Left lung (tissue), 10 donors: ENCODE measurements around the gene HNF1A. TPM values are rescaled to one million over a fixed set of nuclear protein-coding genes. Genes with fewer than 3 reads are reported as not detected.

Experiments
- ATAC-seq: fragments of 200-7000 bp; cut with Tn5 transposase; one replicate; pipeline ENCODE4 v1.9.1; 2020; ENCODE audit warnings: moderate library complexity
- DNase-seq, 4 donors: peaks; one replicate each; pipeline ENCODE4 v3.0.0-alpha.2; 2013 to 2020
- H3K27ac ChIP-seq, 2 donors: fragments of 200-600 bp; sonication (generic) in 1 of 2; one replicate each; pipeline versions ENCODE4 v1.5.0 to v1.8.0; 2020 to 2021
- H3K27me3 ChIP-seq, 2 donors: fragments of 200-600 bp; sonication (generic) in 1 of 2; one replicate each; pipeline versions ENCODE4 v1.5.0 to v1.8.0; 2020 to 2021
- H3K36me3 ChIP-seq, 2 donors: fragments of 200-600 bp; sonication (generic) in 1 of 2; one replicate each; pipeline versions ENCODE4 v1.5.0 to v1.8.0; 2020 to 2021
- H3K4me1 ChIP-seq, 2 donors: fragments of 200-600 bp; one replicate each; pipeline ENCODE4 v1.8.0; 2021
- H3K4me3 ChIP-seq, 2 donors: fragments of 200-600 bp; sonication (generic) in 1 of 2; one replicate each; pipeline versions ENCODE4 v1.5.0 to v1.8.0; 2020 to 2021; ENCODE audit warnings: mild to moderate bottlenecking in 1 of 2
- H3K9me3 ChIP-seq, 2 donors: fragments of 200-600 bp; sonication (generic) in 1 of 2; one replicate each; pipeline versions ENCODE4 v1.5.0 to v1.8.0; 2020 to 2021
- intact Hi-C, 2 donors: fragments of 100-400 bp; cut with DNase I; formaldehyde crosslinking; loops; one replicate each; pipeline versions ENCODE4 v1.11.2 to v1.14.2; 2022
- polyA plus RNA-seq, 6 donors: library from polyadenylated mRNA; unstranded; fragments of 120-200 nt; gene quantifications; one replicate each; pipeline ENCODE4 v1.2.1, GENCODE V29; 2013; ENCODE audit not compliant: insufficient read length in 6 of 6
- total RNA-seq, 2 donors: library from RNA; stranded (reverse); fragmentation: NEBNext Ultra II Directional; extraction: Animal tissue kit (Norgen Biotek cat#: 25700); gene quantifications; one replicate each; pipeline ENCODE4 v1.2.1, GENCODE V29; 2021
- TF ChIP-seq, protein P1 (sequence below), 2 donors: fragments of 200-600 bp; sonication (generic) in 1 of 2; IDR thresholded peaks; one replicate each; pipeline versions ENCODE4 v1.5.0 to v1.8.0; 2021; ENCODE audit warnings: antibody characterized with exemption in 2 of 2
- donor health status: DM: no; HTN: yes; CAD: no.
- donor health status: DM: no; HTN: no; CAD: no.

HNF1A gene
- total and polyA plus RNA-seq, 8 donors: 0.10 to 3.6 (median 2.6) TPM; not detected in 1

DNA sequence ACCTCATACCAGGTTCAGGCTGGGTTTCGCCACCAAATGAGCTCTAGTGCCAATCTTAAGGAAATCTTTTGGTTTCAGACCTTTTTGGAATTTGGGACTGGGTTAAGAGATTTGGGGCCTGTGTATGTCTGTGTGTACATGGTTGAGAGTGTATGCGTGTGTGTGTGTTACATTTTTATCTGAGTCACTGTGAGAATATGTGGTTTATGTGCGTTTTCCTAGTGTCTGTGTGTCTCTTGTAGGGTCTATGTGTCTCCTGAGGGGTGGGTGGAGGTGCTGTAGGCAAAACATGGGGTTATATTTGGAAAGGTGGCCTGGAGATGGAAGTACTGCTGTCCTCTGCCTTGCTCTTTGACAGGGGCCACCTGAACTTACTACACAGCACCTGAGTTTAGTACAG is 20.1 kb downstream of the HNF1A start:
- DNase-seq (no peak), ATAC-seq (no peak)
- Histone ChIP-seq H3K36me3 (peaks cover 0 to 24% of the 10 kb centered on the region in 2 donors), H3K27ac (no peak overlapping the region), H3K27me3 (peaks cover 0 to 6% of the 10 kb centered on the region in 2 donors), H3K4me3 (no peak overlapping the region), H3K9me3 (no peaks in the 10 kb centered on the region), H3K4me1 (no peaks in the 10 kb centered on the region)
- intact Hi-C loops: no loop called here
- TF ChIP-seq, protein P1, sequence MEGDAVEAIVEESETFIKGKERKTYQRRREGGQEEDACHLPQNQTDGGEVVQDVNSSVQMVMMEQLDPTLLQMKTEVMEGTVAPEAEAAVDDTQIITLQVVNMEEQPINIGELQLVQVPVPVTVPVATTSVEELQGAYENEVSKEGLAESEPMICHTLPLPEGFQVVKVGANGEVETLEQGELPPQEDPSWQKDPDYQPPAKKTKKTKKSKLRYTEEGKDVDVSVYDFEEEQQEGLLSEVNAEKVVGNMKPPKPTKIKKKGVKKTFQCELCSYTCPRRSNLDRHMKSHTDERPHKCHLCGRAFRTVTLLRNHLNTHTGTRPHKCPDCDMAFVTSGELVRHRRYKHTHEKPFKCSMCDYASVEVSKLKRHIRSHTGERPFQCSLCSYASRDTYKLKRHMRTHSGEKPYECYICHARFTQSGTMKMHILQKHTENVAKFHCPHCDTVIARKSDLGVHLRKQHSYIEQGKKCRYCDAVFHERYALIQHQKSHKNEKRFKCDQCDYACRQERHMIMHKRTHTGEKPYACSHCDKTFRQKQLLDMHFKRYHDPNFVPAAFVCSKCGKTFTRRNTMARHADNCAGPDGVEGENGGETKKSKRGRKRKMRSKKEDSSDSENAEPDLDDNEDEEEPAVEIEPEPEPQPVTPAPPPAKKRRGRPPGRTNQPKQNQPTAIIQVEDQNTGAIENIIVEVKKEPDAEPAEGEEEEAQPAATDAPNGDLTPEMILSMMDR (IDR thresholded peaks at IDR 0.05): no peak

DNA sequence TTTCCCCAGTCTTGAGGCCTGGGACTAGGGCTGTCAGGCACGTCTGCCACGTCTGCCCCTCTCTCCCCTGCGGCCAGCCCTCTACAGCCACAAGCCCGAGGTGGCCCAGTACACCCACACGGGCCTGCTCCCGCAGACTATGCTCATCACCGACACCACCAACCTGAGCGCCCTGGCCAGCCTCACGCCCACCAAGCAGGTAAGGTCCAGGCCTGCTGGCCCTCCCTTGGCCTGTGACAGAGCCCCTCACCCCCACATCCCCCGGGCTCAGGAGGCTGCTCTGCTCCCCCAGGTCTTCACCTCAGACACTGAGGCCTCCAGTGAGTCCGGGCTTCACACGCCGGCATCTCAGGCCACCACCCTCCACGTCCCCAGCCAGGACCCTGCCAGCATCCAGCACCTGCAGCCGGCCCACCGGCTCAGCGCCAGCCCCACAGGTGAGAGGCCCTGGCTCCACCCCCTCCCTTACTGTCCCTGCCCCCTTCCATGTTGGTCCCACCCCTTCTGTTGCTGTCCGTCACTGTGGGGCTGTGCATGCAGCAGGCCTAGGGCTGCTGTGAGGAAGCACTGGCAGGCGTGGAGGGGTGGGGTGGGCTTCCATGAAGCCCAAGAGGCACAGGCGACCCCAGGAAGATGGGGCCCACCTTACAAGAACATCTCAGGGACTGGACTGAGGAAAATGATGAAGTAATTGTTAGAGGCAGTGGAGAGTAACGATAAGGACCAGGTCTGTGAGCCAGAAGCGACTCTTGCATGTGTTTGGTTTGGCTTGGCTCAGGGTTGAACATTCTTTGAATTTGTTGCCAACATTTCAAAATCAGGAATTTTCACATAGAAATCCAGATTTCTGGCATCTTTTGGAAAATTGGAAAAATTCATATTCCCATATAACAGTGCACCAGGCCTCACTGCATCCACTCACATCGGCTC is 21.1 kb downstream of the HNF1A start:
- Histone ChIP-seq H3K4me1 (no peaks in the 10 kb centered on the region), H3K4me3 (no peak overlapping the region), H3K36me3 (peaks cover 0 to 34% of the 10 kb centered on the region in 2 donors), H3K9me3 (no peaks in the 10 kb centered on the region), H3K27ac (no peak overlapping the region), H3K27me3 (peaks cover 0 to 6% of the 10 kb centered on the region in 2 donors)
- ATAC-seq: peak; percentile 53
- no peak for DNase-seq
- TF ChIP-seq, protein P1 (IDR thresholded peaks at IDR 0.05): no peak
- intact Hi-C loops: no loop called here

DNA sequence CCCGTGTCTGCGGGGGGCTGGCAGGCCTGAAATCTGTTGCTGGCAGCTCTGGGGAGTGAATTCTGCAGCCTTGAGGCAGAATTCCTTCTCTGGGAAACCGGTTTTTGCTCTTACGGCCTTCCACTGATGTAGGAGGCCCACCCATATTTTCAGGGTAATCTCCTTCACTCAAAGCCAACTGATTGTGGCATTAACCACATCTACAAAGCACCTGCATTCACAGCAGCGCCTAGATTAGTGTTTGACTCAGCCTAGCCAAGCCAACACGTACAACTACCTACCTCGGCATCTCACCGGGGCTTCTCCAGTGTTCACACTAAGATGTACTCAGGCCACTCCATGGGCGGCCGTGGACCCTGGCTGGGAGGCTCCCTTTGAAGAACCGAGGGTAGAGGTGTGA is 22.2 kb downstream of the HNF1A start:
- Histone ChIP-seq H3K4me1 (no peaks in the 10 kb centered on the region), H3K27me3 (peaks cover 0 to 6% of the 10 kb centered on the region in 2 donors), H3K27ac (no peak overlapping the region), H3K36me3 (peaks cover 0 to 45% of the 10 kb centered on the region in 2 donors), H3K4me3 (no peak overlapping the region), H3K9me3 (no peaks in the 10 kb centered on the region)
- TF ChIP-seq, protein P1 (IDR thresholded peaks at IDR 0.05): no peak
- DNase-seq (no peak), ATAC-seq (no peak)
- intact Hi-C loops: no loop called here

DNA sequence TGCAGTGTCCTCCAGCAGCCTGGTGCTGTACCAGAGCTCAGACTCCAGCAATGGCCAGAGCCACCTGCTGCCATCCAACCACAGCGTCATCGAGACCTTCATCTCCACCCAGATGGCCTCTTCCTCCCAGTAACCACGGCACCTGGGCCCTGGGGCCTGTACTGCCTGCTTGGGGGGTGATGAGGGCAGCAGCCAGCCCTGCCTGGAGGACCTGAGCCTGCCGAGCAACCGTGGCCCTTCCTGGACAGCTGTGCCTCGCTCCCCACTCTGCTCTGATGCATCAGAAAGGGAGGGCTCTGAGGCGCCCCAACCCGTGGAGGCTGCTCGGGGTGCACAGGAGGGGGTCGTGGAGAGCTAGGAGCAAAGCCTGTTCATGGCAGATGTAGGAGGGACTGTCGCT is 22.7 kb downstream of the HNF1A start:
- TF ChIP-seq, protein P1 (IDR thresholded peaks at IDR 0.05): no peak
- H3K36me3 ChIP-seq: peaks cover 0 to 50% of the 10 kb centered on the region in 2 donors

DNA sequence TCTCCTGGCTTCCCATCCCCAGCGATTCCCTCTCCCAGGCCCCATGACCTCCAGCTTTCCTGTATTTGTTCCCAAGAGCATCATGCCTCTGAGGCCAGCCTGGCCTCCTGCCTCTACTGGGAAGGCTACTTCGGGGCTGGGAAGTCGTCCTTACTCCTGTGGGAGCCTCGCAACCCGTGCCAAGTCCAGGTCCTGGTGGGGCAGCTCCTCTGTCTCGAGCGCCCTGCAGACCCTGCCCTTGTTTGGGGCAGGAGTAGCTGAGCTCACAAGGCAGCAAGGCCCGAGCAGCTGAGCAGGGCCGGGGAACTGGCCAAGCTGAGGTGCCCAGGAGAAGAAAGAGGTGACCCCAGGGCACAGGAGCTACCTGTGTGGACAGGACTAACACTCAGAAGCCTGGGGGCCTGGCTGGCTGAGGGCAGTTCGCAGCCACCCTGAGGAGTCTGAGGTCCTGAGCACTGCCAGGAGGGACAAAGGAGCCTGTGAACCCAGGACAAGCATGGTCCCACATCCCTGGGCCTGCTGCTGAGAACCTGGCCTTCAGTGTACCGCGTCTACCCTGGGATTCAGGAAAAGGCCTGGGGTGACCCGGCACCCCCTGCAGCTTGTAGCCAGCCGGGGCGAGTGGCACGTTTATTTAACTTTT is 23.6 kb downstream of the HNF1A start:
- H3K4me3 ChIP-seq: no peak overlapping the region
- ATAC-seq (no peak), DNase-seq (peak in 1 of 4 donors; percentile 20)
- H3K27me3 ChIP-seq: peaks cover 0 to 6% of the 10 kb centered on the region in 2 donors
- H3K9me3 ChIP-seq: no peaks in the 10 kb centered on the region
- intact Hi-C loops: no loop called here
- H3K27ac ChIP-seq: no peak overlapping the region
- H3K36me3 ChIP-seq: peaks cover 0 to 59% of the 10 kb centered on the region in 2 donors
- no peaks in the 10 kb centered on the region for H3K4me1 ChIP-seq
- TF ChIP-seq, protein P1 (IDR thresholded peaks at IDR 0.05): no peak

More for the DNA sequence above, 22.7 kb downstream of the HNF1A start:
- intact Hi-C loops: no loop called here
- H3K27me3 ChIP-seq: peaks cover 0 to 6% of the 10 kb centered on the region in 2 donors
- H3K4me1 ChIP-seq: no peaks in the 10 kb centered on the region
- H3K4me3 ChIP-seq: no peak overlapping the region
- DNase-seq (no peak), ATAC-seq (no peak)
- H3K9me3 ChIP-seq: no peaks in the 10 kb centered on the region
- H3K27ac ChIP-seq: no peak overlapping the region
